GDM1 (cell line): ENCODE results near the gene PRRG2.

ENCODE experiments used
- DNase-seq: peaks from one replicate; lab custom pipeline; 2025; lab: John Stamatoyannopoulos, UW

Gene PRRG2

DNA sequence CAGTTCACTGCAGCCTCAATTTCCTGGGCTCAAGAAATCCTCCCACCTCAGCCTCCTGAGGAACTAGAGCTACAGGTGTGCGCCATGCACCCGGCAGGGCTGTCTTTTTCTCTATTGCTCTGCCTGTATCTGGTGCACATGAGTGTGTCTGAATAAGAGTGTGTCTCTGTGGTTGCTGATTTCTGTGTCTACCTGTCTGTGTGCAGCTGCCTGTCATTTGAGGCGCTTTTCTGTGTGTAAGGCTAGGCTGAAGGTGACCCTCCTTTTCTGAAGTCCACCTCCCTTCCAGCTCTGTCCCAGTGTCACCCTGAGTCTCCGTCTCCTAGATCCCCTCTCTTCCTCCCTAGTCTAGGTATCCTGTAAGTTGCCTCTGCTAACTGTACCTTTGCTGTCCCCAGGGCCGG lies 8.4 kb downstream of the PRRG2 start:
- no peak for DNase-seq

DNA sequence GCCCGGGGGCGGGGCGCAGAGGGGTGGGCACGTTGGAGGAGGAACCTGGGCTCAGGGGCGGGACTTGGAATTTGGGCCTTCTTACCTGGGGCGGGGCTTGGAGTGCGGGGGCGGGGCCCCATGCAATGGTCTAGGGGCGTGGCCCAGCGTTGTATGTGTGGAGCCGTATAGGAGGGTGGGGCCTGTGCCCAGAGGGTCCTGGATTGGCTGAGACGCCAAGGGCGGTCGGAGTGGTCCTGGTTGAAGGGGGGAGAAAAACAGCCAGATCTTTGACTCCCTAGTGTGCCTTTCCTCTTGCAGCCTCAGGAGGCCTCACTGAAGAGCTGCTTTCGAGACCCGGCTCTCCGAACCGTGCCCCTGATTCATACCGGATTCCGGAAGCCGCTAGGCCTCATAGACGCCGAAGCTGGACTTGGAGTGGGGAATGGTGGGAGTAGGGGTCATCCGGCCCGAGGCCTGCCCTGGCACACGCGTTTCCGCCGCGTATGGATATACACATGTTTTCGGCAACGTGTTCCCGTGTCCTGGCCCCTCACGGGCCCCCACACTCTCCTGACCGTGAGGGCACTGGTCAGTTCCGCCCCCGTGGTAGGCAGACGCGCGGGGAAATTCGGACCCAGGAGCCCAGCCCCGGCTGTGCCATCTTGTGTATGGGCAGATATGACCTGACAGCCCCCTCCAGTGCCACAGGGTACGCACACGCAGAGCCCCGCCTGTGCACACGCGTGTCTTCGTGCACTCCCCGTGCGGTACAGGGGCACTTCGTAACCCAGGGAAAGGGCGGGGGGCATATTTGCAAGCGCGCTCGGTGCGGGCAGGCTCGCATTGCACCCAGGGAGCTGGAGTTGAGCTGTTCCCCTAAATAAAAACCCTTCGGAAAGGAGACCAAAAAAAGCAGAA lies 9.2 kb downstream of the PRRG2 start:
- DNase-seq: peak; percentile 96

DNA sequence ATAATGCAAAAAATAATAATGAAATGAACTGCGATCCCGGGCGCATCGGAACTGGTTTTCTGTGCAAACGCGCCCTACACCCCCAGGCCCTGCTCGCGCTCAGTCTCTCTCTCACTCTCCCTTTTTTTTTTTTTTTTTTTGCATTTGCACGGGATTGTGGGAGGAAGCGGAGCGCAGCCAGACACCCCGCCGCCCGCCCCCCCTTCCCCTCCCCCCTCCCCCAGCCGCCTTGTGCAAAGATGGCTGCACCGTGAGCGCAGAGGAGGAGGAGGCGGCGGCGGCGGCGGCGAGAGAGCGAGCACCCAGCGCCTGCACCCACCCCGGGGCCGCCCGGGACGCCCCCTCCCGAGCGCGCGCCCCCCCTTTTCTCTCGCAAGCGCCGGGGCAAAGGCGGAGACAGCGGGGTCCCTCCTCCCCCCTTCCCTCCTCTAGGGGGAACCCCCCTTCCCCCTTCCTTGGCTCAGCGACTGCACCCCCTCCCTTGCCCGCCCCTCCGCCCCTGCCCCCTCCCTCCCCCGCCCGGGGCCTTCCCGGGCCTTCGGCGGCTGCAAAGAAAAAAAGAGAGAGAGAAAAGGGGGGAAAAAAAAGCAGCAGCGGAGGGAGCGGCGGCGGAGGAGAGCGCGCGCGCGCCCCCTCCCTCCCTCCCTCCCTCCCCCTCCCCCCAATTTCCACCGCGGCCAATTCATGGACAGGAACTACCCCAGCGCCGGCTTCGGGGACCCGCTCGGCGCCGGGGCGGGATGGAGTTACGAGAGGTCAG lies 10.0 kb downstream of the PRRG2 start, which contains the start of gene PRR12:
Gene PRR12 (plus strand): TSS at position 212 of the 760 bp plus-strand sequence. CDS start 473 bp downstream, at position 685.
- peak; percentile 68 for DNase-seq

DNA sequence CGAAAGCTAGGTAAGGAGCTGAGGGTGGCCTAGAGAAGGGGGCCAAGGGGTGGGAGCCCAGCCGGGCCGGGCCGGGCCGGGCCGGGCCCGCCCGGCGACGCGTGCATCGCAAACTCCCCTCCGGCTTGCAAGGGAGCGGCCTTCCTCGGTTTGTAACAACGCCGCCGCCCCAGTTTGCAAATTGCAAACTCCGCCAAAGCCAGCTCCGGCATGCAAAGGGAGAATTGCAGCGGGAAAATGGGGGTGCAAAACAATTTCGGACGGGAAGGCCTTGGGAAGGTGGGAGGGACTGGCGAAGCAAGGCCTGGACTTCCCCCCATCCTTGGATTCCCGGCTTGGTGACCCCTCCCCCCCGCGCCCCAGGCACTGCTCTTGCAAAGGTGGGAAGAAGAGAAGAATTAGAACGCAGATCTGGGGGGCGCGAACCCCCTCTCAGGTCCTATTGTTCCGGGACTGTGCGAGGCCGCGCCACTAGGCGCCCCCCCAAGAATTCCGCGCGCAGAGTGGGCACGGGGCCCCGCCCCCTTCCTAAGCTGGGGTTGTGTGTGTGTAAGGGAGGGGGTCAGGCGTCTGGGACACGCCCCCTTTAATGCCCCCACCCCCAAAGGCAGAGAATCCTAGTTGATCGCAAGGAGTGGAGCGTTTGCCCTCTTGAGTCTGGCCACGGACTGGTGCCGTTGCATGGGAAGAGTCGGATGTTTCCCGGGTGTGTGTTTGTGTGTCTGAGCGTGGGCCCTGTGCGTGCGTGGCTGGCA lies 10.8 kb downstream of the PRRG2 start:
- no peak for DNase-seq

DNA sequence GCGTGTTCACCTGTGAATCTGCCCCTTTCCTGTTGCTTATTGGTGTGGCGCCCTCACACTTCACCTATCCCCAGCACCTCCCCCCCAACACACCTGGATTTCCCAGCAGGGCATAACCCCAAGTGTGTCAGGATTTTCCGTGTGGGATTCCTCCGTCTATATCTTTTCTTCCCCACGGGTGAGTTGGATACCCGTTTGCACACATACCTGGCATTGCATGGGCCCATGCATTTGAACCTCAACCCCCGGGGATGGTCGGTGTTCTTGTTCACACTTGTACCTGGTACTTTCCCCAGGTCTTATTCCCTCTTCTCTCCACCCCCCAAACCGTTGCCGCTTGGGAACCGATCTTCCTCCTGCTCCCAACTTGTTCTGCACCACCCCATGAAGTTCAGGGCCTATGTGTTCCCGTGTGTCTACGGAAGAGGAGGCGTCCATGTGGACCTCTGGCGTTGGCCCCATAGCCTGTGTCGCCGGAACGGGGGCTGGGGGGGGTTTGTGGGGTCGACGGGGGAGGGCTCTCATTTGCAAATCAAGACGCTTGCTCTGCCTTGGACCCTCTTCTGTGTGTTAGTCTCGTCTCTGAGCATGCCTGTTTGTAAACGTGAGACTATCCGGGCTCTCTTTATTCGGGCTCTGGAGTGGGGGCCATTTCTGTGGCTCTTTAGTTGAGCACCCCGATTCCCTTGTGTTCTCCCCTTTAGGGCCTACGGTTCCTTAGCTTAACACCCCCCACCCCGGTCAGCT lies 11.5 kb downstream of the PRRG2 start:
- no peak for DNase-seq

DNA sequence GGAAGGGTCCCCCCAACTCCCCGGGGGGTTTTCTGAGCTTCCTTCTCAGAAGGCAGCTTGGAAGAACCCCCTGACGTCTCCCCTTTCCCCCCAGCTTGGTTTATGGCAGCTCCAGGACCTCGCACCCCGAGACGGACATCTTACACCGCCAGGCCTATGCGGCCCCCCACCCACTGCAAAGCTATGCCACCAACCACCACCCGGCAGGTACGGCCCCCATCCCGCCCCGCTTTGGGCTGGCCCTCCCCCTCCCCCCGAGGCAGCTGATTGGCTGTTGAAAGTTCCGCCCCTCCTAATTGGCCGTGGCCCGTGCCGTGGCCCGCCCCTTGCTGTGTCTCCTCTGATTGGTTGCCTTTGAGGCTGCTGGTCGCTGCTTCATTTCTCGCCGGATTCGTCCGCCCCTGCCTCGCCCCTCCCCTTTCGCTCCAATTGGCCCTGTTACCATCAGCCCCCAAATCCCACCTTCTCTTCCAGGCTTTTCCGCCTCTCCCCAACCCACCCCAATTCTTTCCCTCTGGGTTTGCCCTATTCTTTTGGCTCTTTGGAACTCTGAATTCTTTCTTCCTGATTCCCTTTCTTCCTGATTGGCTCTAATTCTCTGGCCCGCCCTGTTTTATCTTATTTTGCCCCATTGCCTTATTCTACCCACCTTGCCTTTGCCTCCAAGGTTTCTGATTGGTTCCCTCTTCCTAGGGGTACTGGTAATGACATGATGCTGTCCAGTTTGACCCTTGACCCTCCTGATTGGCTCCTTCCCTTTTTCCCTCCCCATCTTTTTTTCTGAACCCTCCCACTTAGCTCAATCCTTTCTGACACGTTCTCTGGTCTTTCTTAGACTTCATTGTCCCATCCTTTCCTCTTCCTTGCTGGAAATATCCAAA lies 12.4 kb downstream of the PRRG2 start:
- DNase-seq: peak; percentile 84

DNA sequence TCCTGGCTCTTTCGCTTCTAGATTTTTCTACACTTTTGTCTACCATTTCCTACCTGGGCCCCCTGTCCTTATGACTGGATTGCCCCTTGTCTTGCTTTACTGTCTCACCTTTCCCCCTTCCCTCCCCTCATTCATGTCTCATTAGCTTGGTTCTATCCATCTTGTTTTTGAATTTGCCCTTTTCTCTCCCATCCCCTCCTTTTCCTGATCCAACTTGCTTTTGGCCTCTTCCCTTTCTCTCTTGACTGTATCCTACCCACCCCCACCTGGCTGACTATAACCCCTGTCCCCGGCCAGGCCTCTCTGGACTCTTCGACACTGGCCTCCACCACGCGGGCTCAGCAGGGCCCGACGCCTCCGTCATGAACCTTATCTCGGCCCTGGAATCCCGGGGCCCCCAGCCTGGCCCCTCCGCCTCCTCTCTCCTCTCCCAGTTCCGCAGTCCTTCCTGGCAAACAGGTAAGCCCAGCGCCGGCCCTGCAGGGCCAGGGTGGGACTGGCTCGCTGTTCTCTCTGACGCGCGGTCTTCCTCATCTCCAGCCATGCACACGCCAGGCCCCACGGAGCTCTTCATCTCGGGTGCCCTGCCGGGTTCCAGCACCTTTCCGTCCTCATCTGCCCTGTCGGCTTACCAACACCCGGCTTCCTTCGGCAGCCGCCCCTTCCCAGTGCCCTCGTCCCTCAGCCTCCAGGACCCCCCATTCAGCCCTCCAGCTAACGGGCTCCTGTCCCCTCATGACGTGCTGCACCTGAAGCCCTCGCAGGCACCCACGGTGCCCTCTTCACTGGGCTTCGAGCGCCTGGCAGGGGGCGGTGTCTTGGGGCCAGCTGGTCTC lies 13.3 kb downstream of the PRRG2 start:
- DNase-seq: no peak

DNA sequence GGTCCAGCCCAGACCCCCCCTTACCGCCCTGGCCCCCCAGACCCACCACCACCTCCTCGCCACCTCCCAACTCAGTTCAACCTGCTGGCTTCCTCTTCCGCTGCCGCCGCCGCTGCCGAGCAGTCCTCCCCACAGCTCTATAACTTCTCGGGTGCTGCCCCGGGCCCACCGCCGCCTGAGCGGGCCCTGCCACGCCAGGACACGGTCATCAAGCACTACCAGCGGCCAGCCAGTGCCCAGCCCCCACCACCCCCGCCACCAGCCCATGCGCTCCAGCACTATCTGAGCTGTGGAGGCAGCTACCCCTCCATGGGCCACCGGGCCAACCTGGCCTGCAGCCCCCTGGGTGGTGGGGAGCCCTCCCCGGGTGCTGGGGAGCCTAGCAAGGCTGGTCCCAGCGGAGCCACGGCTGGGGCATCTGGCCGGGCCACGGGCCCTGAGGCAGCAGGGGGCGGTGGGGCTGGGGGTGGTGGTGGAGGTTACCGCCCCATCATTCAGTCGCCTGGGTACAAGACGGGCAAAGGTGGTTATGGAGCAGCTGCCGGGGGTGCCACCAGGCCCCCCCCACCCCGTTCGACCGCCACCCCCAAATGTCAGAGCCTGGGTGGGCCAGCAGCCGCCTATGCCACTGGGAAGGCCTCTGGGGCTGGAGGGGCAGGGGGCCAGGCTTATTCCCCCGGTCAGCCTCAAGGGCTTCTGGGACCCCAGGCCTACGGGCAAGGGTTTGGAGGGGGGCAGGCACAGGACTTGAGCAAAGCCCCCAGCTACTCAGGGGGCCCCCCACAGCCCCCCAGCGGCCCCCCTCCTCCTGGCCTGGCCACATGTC lies 14.1 kb downstream of the PRRG2 start:
- DNase-seq: no peak

DNA sequence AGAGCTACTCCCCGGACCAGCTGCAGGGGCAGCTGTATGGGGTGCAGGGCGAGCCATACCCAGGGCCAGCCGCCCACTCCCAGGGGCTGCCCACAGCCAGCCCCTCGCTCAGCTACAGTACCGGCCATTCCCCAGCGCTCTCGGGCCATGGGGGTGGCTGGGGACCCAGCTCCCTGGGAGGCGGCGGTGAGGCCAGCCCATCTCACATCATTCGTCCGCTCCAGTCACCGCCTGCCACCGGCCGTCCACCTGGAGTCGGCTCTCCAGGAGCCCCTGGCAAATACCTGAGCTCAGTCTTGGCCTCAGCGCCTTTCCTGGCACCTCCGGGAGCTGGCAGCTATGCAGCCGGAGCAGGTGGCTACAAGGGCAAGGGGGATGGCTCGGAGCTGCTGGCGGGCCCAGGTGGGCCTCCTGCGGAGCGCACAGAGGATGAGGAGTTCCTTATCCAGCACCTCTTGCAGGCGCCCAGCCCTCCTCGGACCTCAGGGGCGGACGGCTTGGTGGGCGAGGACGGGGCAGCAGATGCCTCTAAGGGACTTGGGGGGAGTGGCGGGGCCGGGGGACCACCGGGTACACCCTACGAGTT lies 14.8 kb downstream of the PRRG2 start:
- no peak for DNase-seq

DNA sequence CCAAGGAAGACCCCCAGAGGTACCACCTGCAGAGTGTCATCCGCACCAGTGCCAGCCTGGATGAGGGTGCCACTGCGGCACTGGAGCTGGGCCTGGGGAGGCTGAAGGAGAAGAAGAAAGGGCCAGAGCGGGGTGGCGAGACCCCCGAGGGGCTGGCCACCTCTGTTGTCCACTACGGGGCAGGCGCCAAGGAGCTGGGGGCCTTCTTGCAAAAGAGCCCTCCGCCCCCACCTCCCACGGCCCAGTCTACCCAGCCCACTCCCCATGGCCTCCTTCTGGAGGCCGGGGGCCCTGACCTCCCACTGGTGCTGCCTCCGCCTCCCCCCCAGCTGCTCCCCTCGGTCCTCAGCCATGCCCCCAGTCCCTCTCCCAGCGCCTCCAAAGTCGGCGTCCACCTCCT lies 15.3 kb downstream of the PRRG2 start:
- DNase-seq: no peak

DNA sequence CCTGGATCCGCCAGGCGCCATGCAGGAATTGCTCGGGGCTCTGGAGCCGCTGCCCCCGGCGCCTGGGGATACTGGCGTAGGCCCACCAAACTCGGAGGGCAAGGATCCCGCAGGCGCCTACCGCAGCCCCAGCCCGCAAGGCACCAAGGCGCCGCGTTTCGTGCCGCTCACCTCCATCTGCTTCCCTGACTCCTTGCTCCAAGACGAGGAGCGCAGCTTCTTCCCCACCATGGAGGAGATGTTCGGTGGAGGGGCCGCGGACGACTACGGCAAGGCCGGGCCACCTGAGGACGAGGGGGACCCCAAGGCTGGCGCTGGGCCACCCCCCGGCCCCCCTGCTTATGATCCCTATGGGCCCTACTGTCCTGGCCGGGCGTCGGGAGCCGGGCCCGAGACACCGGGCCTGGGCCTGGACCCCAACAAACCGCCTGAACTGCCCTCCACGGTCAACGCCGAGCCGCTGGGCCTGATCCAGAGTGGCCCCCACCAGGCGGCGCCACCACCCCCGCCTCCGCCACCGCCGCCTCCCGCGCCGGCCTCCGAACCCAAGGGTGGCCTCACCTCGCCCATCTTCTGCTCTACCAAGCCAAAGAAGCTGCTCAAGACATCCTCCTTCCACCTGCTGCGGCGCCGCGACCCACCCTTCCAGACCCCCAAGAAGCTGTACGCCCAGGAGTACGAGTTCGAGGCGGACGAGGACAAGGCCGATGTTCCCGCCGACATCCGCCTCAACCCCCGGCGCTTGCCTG lies 16.0 kb downstream of the PRRG2 start:
- DNase-seq: no peak

DNA sequence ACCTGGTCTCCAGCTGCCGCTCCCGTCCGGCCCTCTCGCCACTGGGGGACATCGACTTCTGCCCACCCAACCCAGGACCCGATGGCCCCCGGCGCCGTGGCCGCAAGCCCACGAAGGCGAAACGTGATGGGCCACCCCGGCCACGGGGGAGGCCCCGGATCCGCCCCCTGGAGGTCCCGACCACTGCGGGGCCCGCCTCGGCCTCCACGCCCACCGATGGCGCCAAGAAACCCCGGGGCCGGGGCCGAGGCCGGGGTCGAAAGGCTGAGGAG lies 16.5 kb downstream of the PRRG2 start:
- no peak for DNase-seq

DNA sequence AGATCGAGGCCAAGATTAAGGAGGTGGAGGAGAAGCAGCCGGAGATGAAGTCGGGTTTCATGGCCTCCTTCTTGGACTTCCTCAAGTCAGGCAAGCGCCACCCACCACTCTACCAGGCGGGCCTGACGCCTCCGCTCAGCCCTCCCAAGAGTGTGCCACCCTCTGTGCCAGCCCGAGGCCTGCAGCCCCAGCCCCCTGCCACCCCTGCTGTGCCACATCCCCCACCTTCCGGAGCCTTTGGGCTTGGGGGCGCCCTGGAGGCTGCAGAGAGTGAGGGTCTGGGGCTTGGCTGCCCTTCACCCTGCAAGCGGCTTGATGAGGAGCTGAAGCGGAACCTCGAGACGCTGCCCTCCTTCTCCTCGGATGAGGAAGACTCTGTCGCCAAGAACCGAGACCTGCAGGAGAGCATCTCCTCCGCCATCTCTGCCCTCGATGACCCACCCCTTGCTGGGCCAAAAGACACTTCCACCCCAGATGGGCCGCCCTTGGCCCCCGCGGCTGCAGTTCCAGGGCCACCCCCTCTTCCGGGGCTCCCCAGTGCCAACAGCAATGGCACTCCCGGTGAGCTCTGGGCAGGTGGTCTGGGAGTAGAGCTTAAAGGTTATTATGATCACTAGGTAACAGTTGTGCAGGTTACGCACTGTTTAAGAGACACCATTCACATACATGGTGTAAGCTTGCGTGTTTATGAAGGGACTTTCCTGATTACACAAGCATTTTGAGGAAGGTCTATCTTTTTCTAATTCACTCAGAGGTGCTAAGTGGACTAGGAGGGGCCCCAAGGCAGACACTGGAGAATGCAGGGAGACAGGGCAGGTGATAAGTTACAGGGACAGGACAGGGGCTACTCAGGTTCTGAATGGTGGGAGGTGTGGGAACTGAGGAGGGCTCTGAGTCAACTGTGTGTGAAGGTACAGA lies 18.5 kb downstream of the PRRG2 start:
- DNase-seq: no peak

DNA sequence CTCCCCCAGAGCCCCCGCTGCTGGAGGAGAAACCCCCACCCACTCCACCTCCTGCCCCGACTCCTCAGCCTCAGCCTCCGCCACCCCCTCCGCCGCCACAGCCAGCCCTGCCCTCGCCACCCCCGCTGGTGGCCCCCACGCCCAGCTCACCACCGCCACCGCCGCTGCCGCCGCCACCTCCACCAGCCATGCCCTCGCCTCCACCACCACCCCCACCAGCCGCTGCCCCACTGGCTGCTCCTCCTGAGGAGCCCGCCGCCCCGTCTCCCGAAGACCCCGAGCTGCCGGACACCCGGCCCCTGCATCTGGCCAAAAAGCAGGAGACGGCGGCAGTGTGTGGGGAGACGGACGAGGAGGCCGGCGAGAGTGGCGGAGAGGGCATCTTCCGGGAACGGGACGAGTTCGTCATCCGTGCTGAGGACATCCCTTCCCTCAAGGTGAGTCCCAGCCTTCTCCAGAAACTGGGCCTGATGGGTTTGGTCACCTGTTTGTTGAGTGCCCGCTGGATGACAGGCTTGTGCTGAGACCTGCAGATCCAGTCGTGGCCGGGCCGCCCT lies 20.4 kb downstream of the PRRG2 start:
- DNase-seq: no peak

DNA sequence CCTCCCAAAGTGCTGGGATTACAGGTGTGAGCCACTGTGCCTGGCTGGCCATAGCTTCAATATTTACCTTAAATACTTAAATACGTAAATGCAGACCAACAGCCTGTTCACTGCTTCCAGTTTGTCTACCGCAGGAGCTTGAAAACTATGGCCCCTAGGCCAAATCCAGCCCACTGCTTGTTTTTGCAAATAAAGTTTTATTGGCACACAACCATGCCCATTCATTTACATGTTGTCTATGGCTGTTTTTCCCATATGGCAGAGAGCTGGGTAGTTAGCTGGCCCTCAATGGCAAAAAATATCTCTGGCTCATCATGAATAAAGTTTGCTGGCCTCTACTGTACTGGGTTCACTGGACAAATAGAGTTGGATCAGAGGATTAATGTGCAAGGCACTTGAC lies 21.7 kb downstream of the PRRG2 start:
- DNase-seq: no peak

DNA sequence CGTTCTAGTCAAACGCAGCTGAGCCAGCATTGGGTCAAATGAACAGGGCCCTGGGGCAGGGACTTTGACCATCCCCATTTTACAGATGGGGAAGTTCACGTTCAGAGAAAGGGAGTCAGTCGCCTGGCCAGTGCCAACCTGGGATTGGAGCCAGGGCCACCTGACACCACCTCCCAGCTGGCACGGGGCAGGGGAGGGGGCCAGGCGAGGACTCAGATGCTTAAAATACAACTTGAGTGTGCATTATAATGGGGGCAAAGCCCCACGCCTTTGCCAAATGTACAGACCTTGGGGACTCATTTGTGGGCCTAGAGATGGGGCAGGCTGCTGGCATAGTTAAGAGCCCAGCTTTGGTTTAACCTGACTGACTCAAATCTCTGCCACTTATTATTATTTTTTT lies 24.5 kb downstream of the PRRG2 start:
- no peak for DNase-seq
